ENCODE results near the gene MACROD2.

- TF ChIP-seq CTCF (conservative IDR thresholded peaks at IDR 0.05; ENCODE audit: low read depth, low read length) (no peak), USF2 (IDR thresholded peaks at IDR 0.05; ENCODE audit: low read depth, low read length) (no peak), POLR2A (IDR thresholded peaks at IDR 0.05; ENCODE audit: low read depth, low read length) (no peak), MAFK (IDR thresholded peaks at IDR 0.05; ENCODE audit: low read depth, low read length) (no peak), RAD21 (IDR thresholded peaks at IDR 0.05; ENCODE audit: low read length) (no peak), CEBPB (IDR thresholded peaks at IDR 0.05; ENCODE audit: low read depth, low read length) (no peak), MXI1 (IDR thresholded peaks at IDR 0.05; ENCODE audit: borderline replicate concordance, low read depth, low read length) (no peak)
- TF ChIP-seq, protein P1, sequence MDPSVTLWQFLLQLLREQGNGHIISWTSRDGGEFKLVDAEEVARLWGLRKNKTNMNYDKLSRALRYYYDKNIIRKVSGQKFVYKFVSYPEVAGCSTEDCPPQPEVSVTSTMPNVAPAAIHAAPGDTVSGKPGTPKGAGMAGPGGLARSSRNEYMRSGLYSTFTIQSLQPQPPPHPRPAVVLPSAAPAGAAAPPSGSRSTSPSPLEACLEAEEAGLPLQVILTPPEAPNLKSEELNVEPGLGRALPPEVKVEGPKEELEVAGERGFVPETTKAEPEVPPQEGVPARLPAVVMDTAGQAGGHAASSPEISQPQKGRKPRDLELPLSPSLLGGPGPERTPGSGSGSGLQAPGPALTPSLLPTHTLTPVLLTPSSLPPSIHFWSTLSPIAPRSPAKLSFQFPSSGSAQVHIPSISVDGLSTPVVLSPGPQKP (IDR thresholded peaks at IDR 0.05; ENCODE audit: borderline replicate concordance, low read depth, low read length) = no peak
Measured at GRCh38 chr20:15890407-15890982, 1895.2 kb downstream of the MACROD2 start.

All from IMR-90 (cell line).